Measurements from ENCODE around the gene CHRNE.
A peak's percentile ranks its signal among the peaks of the same experiment; 100 is the strongest.

CHRNE gene

GRCh38 chr17:4903051-4903818 lies at the start of gene CHRNE:
Gene CHRNE (minus strand): TSS chr17:4903098. CDS start chr17:4903063, 35 bp downstream.
- peak; percentile 43 to 46 for DNase-seq

- no peak for DNase-seq
These were observed 48.6 kb upstream of the CHRNE start for GRCh38 chr17:4951486-4951885.

- no peak for DNase-seq
These were observed 47.9 kb upstream of the CHRNE start, which contains the start of gene ENO3 for GRCh38 chr17:4950746-4951204. Gene ENO3 (plus strand): TSS chr17:4951119. CDS start chr17:4951830, 711 bp downstream.

- peak in 1 of 2 experiments; percentile 10 for DNase-seq
These were observed 47.3 kb upstream of the CHRNE start for GRCh38 chr17:4950075-4950745.

GRCh38 chr17:4949321-4950074 lies 46.6 kb upstream of the CHRNE start:
- DNase-seq: peak; percentile 23 to 31

- DNase-seq: peak; percentile 53 to 54
These were observed 46.0 kb upstream of the CHRNE start for GRCh38 chr17:4948931-4949320.

GRCh38 chr17:4948166-4948930 lies 45.5 kb upstream of the CHRNE start, which contains the start of gene PFN1:
Gene PFN1 (minus strand): TSS chr17:4948530. CDS start chr17:4948394, 136 bp downstream.
- peak; percentile 75 to 76 for DNase-seq

- peak in 1 of 2 experiments; percentile 23 for DNase-seq
These were observed 44.7 kb upstream of the CHRNE start for GRCh38 chr17:4947411-4948165.

GRCh38 chr17:4947010-4947410 lies 44.1 kb upstream of the CHRNE start:
- peak; percentile 12 to 23 for DNase-seq

- DNase-seq: no peak
These were observed 43.5 kb upstream of the CHRNE start for GRCh38 chr17:4946312-4946976.

GRCh38 chr17:4945944-4946280 lies 43.0 kb upstream of the CHRNE start:
- DNase-seq: no peak

GRCh38 chr17:4945176-4945943 lies 42.5 kb upstream of the CHRNE start:
- DNase-seq: peak; percentile 16 to 37

GRCh38 chr17:4944554-4945175 lies 41.8 kb upstream of the CHRNE start:
- DNase-seq: no peak

- DNase-seq: peak; percentile 58 to 67
These were observed 41.3 kb upstream of the CHRNE start for GRCh38 chr17:4944163-4944553.

GRCh38 chr17:4942760-4943508 lies 40.0 kb upstream of the CHRNE start:
- DNase-seq: no peak

- DNase-seq: no peak
These were observed 38.4 kb upstream of the CHRNE start for GRCh38 chr17:4941319-4941610.

- peak in 1 of 2 experiments; percentile 59 for DNase-seq
These were observed 37.8 kb upstream of the CHRNE start for GRCh38 chr17:4940555-4941318.

GRCh38 chr17:4939796-4940554 lies 37.1 kb upstream of the CHRNE start, which contains the start of the genes RNF167 and SLC25A11:
Gene RNF167 (plus strand): TSS chr17:4940268. CDS start chr17:4940910, 642 bp downstream.
Gene SLC25A11 (minus strand): TSS chr17:4940046. CDS start chr17:4939910, 136 bp downstream.
- DNase-seq: peak; percentile 96

Measured in Kasumi-1 (cell line).